Measurements from ENCODE around the gene COA6.

COA6 gene

GRCh38 chr1:234373064-234373958 is at the start of gene COA6:
Gene COA6, plus strand, starts transcription at chr1:234373456. Its CDS starts 11 bp downstream, at chr1:234373467.
- H3K4me3 ChIP-seq = peak within 1 kb of the TSS; percentile 75
- H3K4me1 ChIP-seq = peaks cover 23% of the 10 kb centered on the region
- no peaks in the 10 kb centered on the region for H3K9me3 ChIP-seq
- no peaks in the 10 kb centered on the region for H3K27me3 ChIP-seq
- no peaks in the 10 kb centered on the region for H4K20me1 ChIP-seq
- no peak for TF ChIP-seq Cebpa-rat (IDR thresholded peaks at IDR 0.05)
- H3K9ac ChIP-seq = peak within 1 kb of the TSS; percentile 87
- H3K4me2 ChIP-seq = peak within 1 kb of the TSS; percentile 90
- peak within 1 kb of the TSS; percentile 91 for H3K27ac ChIP-seq
- H3K36me3 ChIP-seq = peaks cover 33% of the 10 kb centered on the region

DNA sequence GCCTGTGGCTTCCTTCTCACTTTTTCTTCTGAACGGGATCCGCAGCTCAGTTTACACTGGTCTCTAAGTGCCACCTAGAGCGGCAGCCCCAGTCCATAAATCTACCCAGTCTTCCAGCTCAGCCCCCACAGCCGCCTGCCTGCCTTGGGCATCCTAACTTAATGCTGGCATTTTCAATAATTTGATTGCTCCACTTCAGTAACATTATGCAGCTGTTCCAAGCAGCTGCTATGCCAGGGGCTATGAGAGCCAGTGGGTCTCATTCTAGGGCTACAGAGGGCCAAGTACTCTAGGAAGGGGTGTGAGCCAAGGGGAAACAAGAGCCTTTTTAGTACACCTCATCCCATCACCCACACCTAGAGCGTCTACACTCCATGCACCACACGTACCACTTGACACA is 48.4 kb upstream of the COA6 start:
- Histone ChIP-seq H3K4me3 (no peak overlapping the region), H3K27me3 (no peaks in the 10 kb centered on the region), H3K27ac (no peak overlapping the region), H3K9ac (no peak overlapping the region), H4K20me1 (no peaks in the 10 kb centered on the region), H3K36me3 (no peaks in the 10 kb centered on the region), H3K4me1 (no peaks in the 10 kb centered on the region), H3K4me2 (no peak overlapping the region), H3K9me3 (no peaks in the 10 kb centered on the region)
- TF ChIP-seq Cebpa-rat (IDR thresholded peaks at IDR 0.05) = no peak

- H3K9ac ChIP-seq = no peak overlapping the region
- no peak overlapping the region for H3K27ac ChIP-seq
- no peaks in the 10 kb centered on the region for H3K4me1 ChIP-seq
- H3K4me3 ChIP-seq = no peak overlapping the region
- H3K9me3 ChIP-seq = no peaks in the 10 kb centered on the region
- no peaks in the 10 kb centered on the region for H4K20me1 ChIP-seq
- H3K4me2 ChIP-seq = no peak overlapping the region
- no peaks in the 10 kb centered on the region for H3K36me3 ChIP-seq
- H3K27me3 ChIP-seq = no peaks in the 10 kb centered on the region
- no peak for TF ChIP-seq Cebpa-rat (IDR thresholded peaks at IDR 0.05)
Measured at GRCh38 chr1:234325878-234326496, 47.3 kb upstream of the COA6 start.

- Histone ChIP-seq H3K9me3 (no peaks in the 10 kb centered on the region), H3K36me3 (no peaks in the 10 kb centered on the region), H3K4me3 (no peak overlapping the region), H3K27me3 (no peaks in the 10 kb centered on the region), H3K27ac (no peak overlapping the region), H4K20me1 (no peaks in the 10 kb centered on the region), H3K4me2 (no peak overlapping the region), H3K4me1 (no peaks in the 10 kb centered on the region), H3K9ac (no peak overlapping the region)
- no peak for TF ChIP-seq Cebpa-rat (IDR thresholded peaks at IDR 0.05)
Measured at GRCh38 chr1:234326497-234327366, 46.5 kb upstream of the COA6 start.

- no peak overlapping the region for H3K4me2 ChIP-seq
- no peak overlapping the region for H3K9ac ChIP-seq
- no peak overlapping the region for H3K27ac ChIP-seq
Measured at GRCh38 chr1:234327577-234328164, 45.6 kb upstream of the COA6 start.

GRCh38 chr1:234330843-234331215 is 42.4 kb upstream of the COA6 start:
- no peaks in the 10 kb centered on the region for H4K20me1 ChIP-seq
- H3K9ac ChIP-seq = no peak overlapping the region
- no peak overlapping the region for H3K4me2 ChIP-seq
- no peak overlapping the region for H3K4me3 ChIP-seq
- no peaks in the 10 kb centered on the region for H3K27me3 ChIP-seq
- no peak for TF ChIP-seq Cebpa-rat (IDR thresholded peaks at IDR 0.05)
- no peaks in the 10 kb centered on the region for H3K4me1 ChIP-seq
- no peaks in the 10 kb centered on the region for H3K36me3 ChIP-seq
- 0 out of 2 replicates have a peak, but pooled peaks cover 4% of the 10 kb centered on the region for H3K9me3 ChIP-seq
- no peak overlapping the region for H3K27ac ChIP-seq

More at GRCh38 chr1:234327577-234328164, 45.6 kb upstream of the COA6 start:
- Histone ChIP-seq H3K4me3 (no peak overlapping the region), H3K9me3 (no peaks in the 10 kb centered on the region), H3K36me3 (no peaks in the 10 kb centered on the region), H3K4me1 (no peaks in the 10 kb centered on the region), H4K20me1 (no peaks in the 10 kb centered on the region), H3K27me3 (no peaks in the 10 kb centered on the region)
- TF ChIP-seq Cebpa-rat (IDR thresholded peaks at IDR 0.05) = no peak

DNA sequence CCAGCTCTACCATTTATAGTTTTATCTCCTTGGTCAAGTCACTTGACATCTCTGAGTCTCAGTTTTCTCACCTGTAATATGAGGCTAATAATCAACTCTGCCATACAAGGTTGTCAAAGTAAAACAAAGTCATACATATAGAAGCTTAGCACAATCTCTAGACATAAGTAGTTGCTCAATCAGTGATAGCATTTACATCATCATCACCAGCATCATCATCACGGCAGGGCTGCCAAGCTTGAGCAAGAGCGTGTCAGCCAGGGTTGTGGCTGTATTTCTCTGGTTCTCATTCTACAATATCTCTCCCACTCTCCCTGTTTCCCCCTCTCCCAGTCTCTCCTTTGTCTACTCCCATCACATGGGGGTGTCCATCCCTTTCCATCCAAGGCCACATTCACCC is 41.7 kb upstream of the COA6 start:
- no peaks in the 10 kb centered on the region for H3K27me3 ChIP-seq
- no peak overlapping the region for H3K4me3 ChIP-seq
- no peak overlapping the region for H3K4me2 ChIP-seq
- H3K36me3 ChIP-seq = no peaks in the 10 kb centered on the region
- peaks cover 11% of the 10 kb centered on the region; the same call in 1 of the 2 replicates for H3K9me3 ChIP-seq
- no peak overlapping the region for H3K9ac ChIP-seq
- H3K27ac ChIP-seq = no peak overlapping the region
- no peaks in the 10 kb centered on the region for H3K4me1 ChIP-seq
- no peaks in the 10 kb centered on the region for H4K20me1 ChIP-seq
- TF ChIP-seq Cebpa-rat (IDR thresholded peaks at IDR 0.05) = no peak

- H3K27ac ChIP-seq = no peak overlapping the region
- TF ChIP-seq Cebpa-rat (IDR thresholded peaks at IDR 0.05) = no peak
Measured at GRCh38 chr1:234336359-234336758, 36.9 kb upstream of the COA6 start.

GRCh38 chr1:234337233-234337632 is 36.0 kb upstream of the COA6 start:
- Histone ChIP-seq H3K27me3 (no peaks in the 10 kb centered on the region), H3K4me1 (no peaks in the 10 kb centered on the region), H3K9ac (no peak overlapping the region), H3K4me3 (no peak overlapping the region), H3K36me3 (no peaks in the 10 kb centered on the region), H3K27ac (no peak overlapping the region), H3K9me3 (peaks cover 26% of the 10 kb centered on the region), H3K4me2 (no peak overlapping the region), H4K20me1 (no peaks in the 10 kb centered on the region)
- no peak for TF ChIP-seq Cebpa-rat (IDR thresholded peaks at IDR 0.05)

More at GRCh38 chr1:234336359-234336758, 36.9 kb upstream of the COA6 start:
- H3K9ac ChIP-seq = no peak overlapping the region
- H3K4me2 ChIP-seq = no peak overlapping the region
- H3K27me3 ChIP-seq = no peaks in the 10 kb centered on the region
- no peaks in the 10 kb centered on the region for H3K36me3 ChIP-seq
- no peak overlapping the region for H3K4me3 ChIP-seq
- no peaks in the 10 kb centered on the region for H3K4me1 ChIP-seq
- H4K20me1 ChIP-seq = no peaks in the 10 kb centered on the region
- H3K9me3 ChIP-seq = peaks cover 26% of the 10 kb centered on the region

All from BLaER1 (cell line).